DND-41 (cell line): ENCODE data around the gene NEGR1.

Experiments used
- ATAC-seq: fragments of 200-7000 bp; cut with Tn5 transposase; 3 replicates; pipeline ENCODE4 v1.9.1; 2021; ENCODE audit warnings: low read depth; ENCODE audit not compliant: insufficient read depth
- DNase-seq: peaks from one replicate; pipeline ENCODE4 v3.0.0-alpha.2; 2020
- H2AFZ ChIP-seq: 2 replicates; pipeline ENCODE4 v1.6.0; 2012; ENCODE audit warnings: low read depth, low read length
- H3K27ac ChIP-seq: 2 replicates; pipeline ENCODE4 v1.5.1; 2012; ENCODE audit warnings: low read length, inconsistent platforms
- H3K27me3 ChIP-seq: fragments of 200-600 bp; sonication (generic); 2 replicates; pipeline ENCODE4 v1.6.0; 2012; ENCODE audit warnings: low read length, mild to moderate bottlenecking, inconsistent platforms; ENCODE audit not compliant: insufficient read depth, poor library complexity
- H3K36me3 ChIP-seq: 2 replicates; pipeline ENCODE4 v1.5.1; 2012; ENCODE audit warnings: low read length, inconsistent platforms; ENCODE audit not compliant: insufficient read depth
- H3K4me1 ChIP-seq: 2 replicates; pipeline ENCODE4 v1.5.1; 2012; ENCODE audit warnings: mild to moderate bottlenecking, low read length; ENCODE audit not compliant: insufficient read depth
- H3K4me2 ChIP-seq: 2 replicates; pipeline ENCODE4 v1.6.0; 2012; ENCODE audit warnings: mild to moderate bottlenecking, moderate library complexity, low read length, inconsistent platforms; ENCODE audit not compliant: insufficient read depth
- H3K4me3 ChIP-seq, 2 experiments: fragments of 200-600 bp in 1 of 2; shearing (Covaris generic) in 1 of 2; 2 replicates each; pipeline ENCODE4 v1.5.1; 2012 to 2016; ENCODE audit warnings: inconsistent platforms in 2 of 2, low read length in 2 of 2, mild to moderate bottlenecking in 2 of 2, low read depth in 1 of 2, moderate library complexity in 1 of 2
- H3K79me2 ChIP-seq: 2 replicates; pipeline ENCODE4 v1.6.0; 2012; ENCODE audit warnings: low read length, inconsistent platforms; ENCODE audit not compliant: insufficient read depth
- H3K9ac ChIP-seq: 2 replicates; pipeline ENCODE4 v1.6.0; 2012; ENCODE audit warnings: low read depth, mild to moderate bottlenecking, inconsistent platforms, low read length, moderate library complexity
- H3K9me3 ChIP-seq: 2 replicates; pipeline ENCODE4 v1.5.1; 2012; ENCODE audit warnings: low read length, moderate library complexity, mild to moderate bottlenecking, inconsistent platforms; ENCODE audit not compliant: insufficient read depth, severe bottlenecking
- H4K20me1 ChIP-seq: 2 replicates; pipeline ENCODE4 v1.6.0; 2012; ENCODE audit warnings: low read length; ENCODE audit not compliant: insufficient read depth
- CTCF ChIP-seq: IDR thresholded peaks from 2 replicates; pipeline ENCODE4 v1.5.1; 2012; ENCODE audit warnings: borderline replicate concordance, low read length, moderate library complexity, mild to moderate bottlenecking; ENCODE audit not compliant: poor library complexity, severe bottlenecking; ENCODE audit errors: extremely low read depth
- EZH2 ChIP-seq: IDR thresholded peaks from 3 replicates; pipeline ENCODE4 v1.6.1; 2012; ENCODE audit warnings: borderline replicate concordance, low read depth, mild to moderate bottlenecking, moderate library complexity, low read length, inconsistent platforms; ENCODE audit not compliant: severe bottlenecking

The NEGR1 gene

GRCh38 chr1:71785000-71785399 lies 497.3 kb downstream of the NEGR1 start:
- DNase-seq (no peak), ATAC-seq (no peak)
- no peak overlapping the region for H3K27ac ChIP-seq

GRCh38 chr1:71784241-71784640 lies 498.1 kb downstream of the NEGR1 start:
- Histone ChIP-seq H3K79me2 (no peaks in the 10 kb centered on the region), H3K36me3 (no peaks in the 10 kb centered on the region), H3K4me3 (no peak overlapping the region), H3K9ac (no peak overlapping the region), H2AFZ (no peak overlapping the region), H3K27ac (no peak overlapping the region), H3K4me2 (no peak overlapping the region), H3K4me1 (peaks cover 36% of the 10 kb centered on the region), H3K27me3 (no peaks in the 10 kb centered on the region), H4K20me1 (no peaks in the 10 kb centered on the region), H3K9me3 (no peaks in the 10 kb centered on the region)
- TF ChIP-seq EZH2, result no peak
- no peak for ATAC-seq
- no peak for DNase-seq

More at GRCh38 chr1:71785000-71785399, 497.3 kb downstream of the NEGR1 start:
- Histone ChIP-seq H3K9ac (no peak overlapping the region), H3K4me2 (no peak overlapping the region), H4K20me1 (no peaks in the 10 kb centered on the region), H3K4me3 (no peak overlapping the region), H3K79me2 (no peaks in the 10 kb centered on the region), H3K27me3 (no peaks in the 10 kb centered on the region), H3K36me3 (no peaks in the 10 kb centered on the region), H3K9me3 (no peaks in the 10 kb centered on the region), H2AFZ (no peak overlapping the region), H3K4me1 (peaks cover 32% of the 10 kb centered on the region)
- no peak for TF ChIP-seq EZH2
- TF ChIP-seq CTCF, result no peak

GRCh38 chr1:71783071-71783470 lies 499.3 kb downstream of the NEGR1 start:
- Histone ChIP-seq H3K4me1 (peaks cover 36% of the 10 kb centered on the region), H3K4me3 (no peak overlapping the region), H2AFZ (peak overlapping the region; percentile 15; the same call in 1 of the 2 replicates), H3K79me2 (no peaks in the 10 kb centered on the region), H3K9ac (no peak overlapping the region), H3K9me3 (no peaks in the 10 kb centered on the region), H3K27ac (no peak overlapping the region), H3K4me2 (peak overlapping the region; percentile 8; the same call in 1 of the 2 replicates), H4K20me1 (no peaks in the 10 kb centered on the region), H3K36me3 (no peaks in the 10 kb centered on the region), H3K27me3 (no peaks in the 10 kb centered on the region)
- no peak for DNase-seq
- TF ChIP-seq CTCF, result no peak
- TF ChIP-seq EZH2, result no peak
- no peak for ATAC-seq

- TF ChIP-seq CTCF, result no peak
- TF ChIP-seq EZH2, result no peak
- Histone ChIP-seq H3K4me2 (no peak overlapping the region), H3K9me3 (no peaks in the 10 kb centered on the region), H2AFZ (no peak overlapping the region), H3K4me3 (no peak overlapping the region), H3K36me3 (no peaks in the 10 kb centered on the region), H3K79me2 (no peaks in the 10 kb centered on the region), H3K9ac (no peak overlapping the region), H3K4me1 (peaks cover 36% of the 10 kb centered on the region), H3K27ac (no peak overlapping the region), H4K20me1 (no peaks in the 10 kb centered on the region), H3K27me3 (no peaks in the 10 kb centered on the region)
- no peak for DNase-seq
- ATAC-seq, result no peak
These were observed 500.9 kb downstream of the NEGR1 start for GRCh38 chr1:71781450-71781849.
